HG03196 (cell line): ENCODE results near the gene WDFY4.

Experiments used
- ATAC-seq: cut with Tn5 transposase; IDR thresholded peaks from one replicate; pipeline ENCODE4 v1.9.1; 2021; ENCODE audit not compliant: unreplicated experiment

Gene WDFY4

GRCh38 chr10:48940372-48940771, 255.7 kb downstream of the WDFY4 start:
- no peak for ATAC-seq

GRCh38 chr10:48940958-48941357, 256.3 kb downstream of the WDFY4 start:
- no peak for ATAC-seq

GRCh38 chr10:48941427-48942075, 256.9 kb downstream of the WDFY4 start:
- no peak for ATAC-seq

GRCh38 chr10:48943096-48943495, 258.4 kb downstream of the WDFY4 start:
- ATAC-seq = no peak

- ATAC-seq = no peak
Measured at GRCh38 chr10:48944171-48944570, 259.5 kb downstream of the WDFY4 start.

GRCh38 chr10:48945441-48946130, 260.9 kb downstream of the WDFY4 start:
- no peak for ATAC-seq

GRCh38 chr10:48946332-48946731, 261.7 kb downstream of the WDFY4 start:
- no peak for ATAC-seq

GRCh38 chr10:48946891-48947500, 262.3 kb downstream of the WDFY4 start:
- ATAC-seq = no peak

- ATAC-seq = no peak
Measured at GRCh38 chr10:48947690-48948469, 263.2 kb downstream of the WDFY4 start.

- ATAC-seq = no peak
Measured at GRCh38 chr10:48948470-48949037, 263.9 kb downstream of the WDFY4 start.

- no peak for ATAC-seq
Measured at GRCh38 chr10:48951707-48952106, 267.0 kb downstream of the WDFY4 start.

GRCh38 chr10:48957361-48958151, 272.9 kb downstream of the WDFY4 start:
- no peak for ATAC-seq

GRCh38 chr10:48958598-48959190, 274.0 kb downstream of the WDFY4 start:
- no peak for ATAC-seq

GRCh38 chr10:48964038-48964437, 279.4 kb downstream of the WDFY4 start:
- no peak for ATAC-seq

- ATAC-seq = no peak
Measured at GRCh38 chr10:48965460-48965859, 280.8 kb downstream of the WDFY4 start.

GRCh38 chr10:48968036-48968435, 283.4 kb downstream of the WDFY4 start:
- no peak for ATAC-seq

- no peak for ATAC-seq
Measured at GRCh38 chr10:48970046-48970445, 285.4 kb downstream of the WDFY4 start.

- no peak for ATAC-seq
Measured at GRCh38 chr10:48970654-48971053, 286.0 kb downstream of the WDFY4 start.

- no peak for ATAC-seq
Measured at GRCh38 chr10:48973065-48973464, 288.4 kb downstream of the WDFY4 start.
